Measurements from ENCODE around the gene SERHL2. TPM values are rescaled to one million over a fixed set of nuclear protein-coding genes. Genes with fewer than 3 reads are reported as not detected.
"Not testable (repeated sequence)": the region's sequence is repeated elsewhere in the genome, so short reads cannot be mapped to it uniquely, and the experiment has no call there.

Gene SERHL2
- 2.8 and 3.9 TPM in 2 replicates for total RNA-seq (ENCODE audit: low replicate concordance)
- long read RNA-seq, partial matches to known transcripts, result 0 of 3 reads
- long read RNA-seq, other reads (novel, unspliced or antisense), result 3 of 3 reads

DNA sequence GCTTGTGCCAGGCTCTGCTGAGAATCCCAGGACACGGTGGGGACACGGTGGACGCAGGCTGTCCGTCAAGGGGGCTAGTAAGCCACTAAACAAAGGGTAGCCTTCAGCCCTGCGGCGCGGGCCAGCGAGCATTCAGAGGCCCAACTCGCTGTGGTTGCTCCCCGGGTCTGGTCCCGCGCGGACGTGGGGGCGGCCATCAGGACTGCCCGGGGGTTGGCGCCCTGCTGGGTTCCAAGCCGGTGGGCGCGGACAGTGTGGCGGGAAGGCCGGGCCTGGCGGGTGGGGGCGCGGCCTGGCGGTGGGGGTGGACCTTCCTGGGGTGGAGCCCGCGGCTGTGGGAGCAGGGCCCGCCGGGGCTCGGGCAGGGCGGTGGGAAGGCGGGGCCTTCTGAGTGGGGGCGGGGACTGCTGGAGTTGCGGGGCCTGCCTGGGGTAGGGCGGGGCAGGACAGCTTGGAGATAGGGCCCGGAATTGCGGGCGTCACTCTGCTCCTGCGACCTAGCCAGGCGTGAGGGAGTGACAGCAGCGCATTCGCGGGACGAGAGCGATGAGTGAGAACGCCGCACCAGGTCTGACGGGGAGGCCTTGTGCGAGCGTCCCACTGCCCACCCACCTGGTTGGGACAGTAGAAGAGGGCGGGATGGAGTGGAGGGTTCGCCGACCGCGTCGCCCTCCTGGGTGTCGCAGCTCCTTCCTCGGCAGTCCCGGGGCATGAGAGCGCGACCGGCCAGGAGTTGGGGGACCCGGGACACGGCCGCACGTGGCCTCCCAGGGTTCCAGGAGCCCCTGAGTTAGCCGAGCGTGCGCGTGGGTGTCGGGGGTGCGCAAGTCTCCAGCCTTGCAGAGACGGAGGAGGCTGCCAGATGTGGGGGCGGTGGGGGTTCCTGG lies at the start of gene SERHL2:
Gene SERHL2 (plus strand): TSS at position 482 of the 887 bp plus-strand sequence. CDS start 65 bp downstream, at position 547.
- peak within 1 kb of the TSS; percentile 91 for H3K4me3 Mint-ChIP-seq
- TF ChIP-seq, protein P1, sequence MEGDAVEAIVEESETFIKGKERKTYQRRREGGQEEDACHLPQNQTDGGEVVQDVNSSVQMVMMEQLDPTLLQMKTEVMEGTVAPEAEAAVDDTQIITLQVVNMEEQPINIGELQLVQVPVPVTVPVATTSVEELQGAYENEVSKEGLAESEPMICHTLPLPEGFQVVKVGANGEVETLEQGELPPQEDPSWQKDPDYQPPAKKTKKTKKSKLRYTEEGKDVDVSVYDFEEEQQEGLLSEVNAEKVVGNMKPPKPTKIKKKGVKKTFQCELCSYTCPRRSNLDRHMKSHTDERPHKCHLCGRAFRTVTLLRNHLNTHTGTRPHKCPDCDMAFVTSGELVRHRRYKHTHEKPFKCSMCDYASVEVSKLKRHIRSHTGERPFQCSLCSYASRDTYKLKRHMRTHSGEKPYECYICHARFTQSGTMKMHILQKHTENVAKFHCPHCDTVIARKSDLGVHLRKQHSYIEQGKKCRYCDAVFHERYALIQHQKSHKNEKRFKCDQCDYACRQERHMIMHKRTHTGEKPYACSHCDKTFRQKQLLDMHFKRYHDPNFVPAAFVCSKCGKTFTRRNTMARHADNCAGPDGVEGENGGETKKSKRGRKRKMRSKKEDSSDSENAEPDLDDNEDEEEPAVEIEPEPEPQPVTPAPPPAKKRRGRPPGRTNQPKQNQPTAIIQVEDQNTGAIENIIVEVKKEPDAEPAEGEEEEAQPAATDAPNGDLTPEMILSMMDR (conservative IDR thresholded peaks at IDR 0.05), result no peak
- H3K9me3 Mint-ChIP-seq, result no peaks in the 10 kb centered on the region
- no peaks in the 10 kb centered on the region for H3K4me1 Mint-ChIP-seq (ENCODE audit: unreplicated experiment)
- H3K27me3 Mint-ChIP-seq, result peaks cover 7% of the 10 kb centered on the region
- peak; percentile 95 for DNase-seq (ENCODE audit: extremely low spot score, unreplicated experiment)
- peak within 1 kb of the TSS; percentile 78 for H3K27ac Mint-ChIP-seq
- no peaks in the 10 kb centered on the region for H3K36me3 Mint-ChIP-seq

GRCh38 chr22:42508327-42508974 lies 45.3 kb upstream of the SERHL2 start:
- peak overlapping the region; percentile 23 for H3K27ac Mint-ChIP-seq
- DNase-seq (ENCODE audit: extremely low spot score, unreplicated experiment); H3K27me3 Mint-ChIP-seq; H3K36me3 Mint-ChIP-seq; H3K4me3 Mint-ChIP-seq; H3K9me3 Mint-ChIP-seq; H3K4me1 Mint-ChIP-seq (ENCODE audit: unreplicated experiment): not testable (repeated sequence)

DNA sequence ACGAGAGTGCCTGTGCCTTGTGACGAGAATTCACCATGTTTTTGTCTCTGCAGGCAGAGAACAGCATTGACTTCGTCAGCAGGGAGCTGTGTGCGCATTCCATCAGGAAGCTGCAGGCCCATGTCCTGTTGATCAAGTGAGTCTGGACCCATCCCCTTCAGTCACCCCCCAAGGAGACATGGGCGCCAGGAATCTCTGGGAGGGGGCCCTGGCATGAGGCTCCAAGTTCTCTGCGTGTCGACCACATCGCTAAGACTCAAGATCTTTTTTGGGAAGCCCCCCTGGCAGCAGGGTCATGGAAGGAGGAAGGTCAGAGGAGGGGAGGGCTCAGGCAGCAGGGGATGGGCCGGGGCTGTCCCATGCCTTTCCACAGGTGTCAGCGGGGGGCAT lies 44.8 kb upstream of the SERHL2 start:
- not testable (repeated sequence) for H3K9me3 Mint-ChIP-seq; H3K4me3 Mint-ChIP-seq; H3K27me3 Mint-ChIP-seq; DNase-seq (ENCODE audit: extremely low spot score, unreplicated experiment); H3K4me1 Mint-ChIP-seq (ENCODE audit: unreplicated experiment); H3K27ac Mint-ChIP-seq; H3K36me3 Mint-ChIP-seq

- peaks cover 3% of the 10 kb centered on the region for H3K4me1 Mint-ChIP-seq (ENCODE audit: unreplicated experiment)
- H3K4me3 Mint-ChIP-seq, result no peak overlapping the region
- H3K9me3 Mint-ChIP-seq, result no peaks in the 10 kb centered on the region
- DNase-seq (ENCODE audit: extremely low spot score, unreplicated experiment), result no peak
- H3K27ac Mint-ChIP-seq, result no peak overlapping the region
- TF ChIP-seq, protein P1 (conservative IDR thresholded peaks at IDR 0.05), result no peak
- H3K27me3 Mint-ChIP-seq, result no peaks in the 10 kb centered on the region
- peaks cover 3% of the 10 kb centered on the region for H3K36me3 Mint-ChIP-seq
Observed at GRCh38 chr22:42509548-42509947, 44.2 kb upstream of the SERHL2 start.

GRCh38 chr22:42511401-42511891 lies 42.3 kb upstream of the SERHL2 start:
- Mint-ChIP-seq H3K36me3 (peaks cover 3% of the 10 kb centered on the region), H3K4me3 (no peak overlapping the region), H3K4me1 (ENCODE audit: unreplicated experiment) (peaks cover 3% of the 10 kb centered on the region), H3K9me3 (no peaks in the 10 kb centered on the region), H3K27me3 (no peaks in the 10 kb centered on the region), H3K27ac (no peak overlapping the region)
- DNase-seq (ENCODE audit: extremely low spot score, unreplicated experiment), result no peak
- TF ChIP-seq, protein P1 (conservative IDR thresholded peaks at IDR 0.05), result no peak

DNA sequence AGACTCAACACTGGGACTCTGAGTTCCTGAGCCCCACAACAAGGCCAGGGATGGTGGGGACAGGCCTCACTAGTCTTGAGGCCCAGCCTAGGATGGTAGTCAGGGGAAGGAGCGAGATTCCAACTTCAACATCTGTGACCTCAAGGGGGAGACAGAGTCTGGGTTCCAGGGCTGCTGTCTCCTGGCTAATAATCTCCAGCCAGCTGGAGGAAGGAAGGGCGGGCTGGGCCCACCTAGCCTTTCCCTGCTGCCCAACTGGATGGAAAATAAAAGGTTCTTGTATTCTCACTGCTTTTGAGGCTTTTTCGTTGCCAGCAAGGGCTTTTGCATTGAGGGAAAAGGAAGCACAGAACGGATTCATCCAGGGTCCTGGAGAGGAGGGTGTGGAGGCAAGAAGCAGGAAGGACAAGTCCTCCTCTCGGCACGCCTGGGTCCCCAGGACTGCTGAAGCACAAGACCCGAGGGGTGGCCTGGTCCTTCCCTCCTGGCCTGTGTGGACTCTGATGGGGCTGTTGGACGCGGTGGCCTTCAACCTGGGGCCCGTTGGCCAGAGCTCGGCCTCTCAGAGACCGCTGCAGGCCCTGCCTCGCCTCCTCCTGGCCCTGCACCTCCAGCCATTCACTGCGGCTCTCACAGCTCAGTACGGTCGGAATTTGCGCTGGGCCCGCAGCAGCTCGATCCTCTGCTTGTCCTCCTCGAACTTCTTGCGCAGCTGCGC lies 41.3 kb upstream of the SERHL2 start:
- H3K9me3 Mint-ChIP-seq; H3K4me3 Mint-ChIP-seq; H3K27me3 Mint-ChIP-seq; H3K36me3 Mint-ChIP-seq; H3K4me1 Mint-ChIP-seq (ENCODE audit: unreplicated experiment); DNase-seq (ENCODE audit: extremely low spot score, unreplicated experiment): not testable (repeated sequence)
- H3K27ac Mint-ChIP-seq, result peak overlapping the region; percentile 75
- TF ChIP-seq, protein P1 (conservative IDR thresholded peaks at IDR 0.05), result peak; percentile 64

DNA sequence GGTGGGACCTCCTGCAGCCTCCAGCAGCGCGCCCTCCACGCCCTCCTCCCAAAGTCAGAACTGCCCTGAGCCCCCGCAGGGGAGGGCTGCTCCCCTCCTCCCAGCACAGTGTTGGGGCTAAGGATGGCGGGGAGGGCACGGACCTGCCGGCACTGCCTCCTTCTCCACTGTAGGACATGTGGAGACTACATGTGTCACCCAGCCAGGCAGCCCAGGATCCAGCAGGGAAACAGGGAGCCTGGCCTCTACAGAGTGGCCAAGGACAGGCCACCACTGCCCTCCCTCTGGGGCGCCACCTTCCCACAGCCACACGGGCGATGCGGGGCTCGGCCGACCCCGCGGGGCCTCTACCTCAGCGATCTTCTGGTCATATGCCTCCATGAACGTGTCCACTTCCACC lies 39.4 kb upstream of the SERHL2 start:
- H3K4me1 Mint-ChIP-seq (ENCODE audit: unreplicated experiment); DNase-seq (ENCODE audit: extremely low spot score, unreplicated experiment); H3K4me3 Mint-ChIP-seq; H3K27ac Mint-ChIP-seq; H3K27me3 Mint-ChIP-seq; H3K9me3 Mint-ChIP-seq; H3K36me3 Mint-ChIP-seq: not testable (repeated sequence)

- not testable (repeated sequence) for H3K36me3 Mint-ChIP-seq; H3K27me3 Mint-ChIP-seq; DNase-seq (ENCODE audit: extremely low spot score, unreplicated experiment); H3K27ac Mint-ChIP-seq; H3K4me3 Mint-ChIP-seq; H3K9me3 Mint-ChIP-seq
- peaks cover 14% of the 10 kb centered on the region for H3K4me1 Mint-ChIP-seq (ENCODE audit: unreplicated experiment)
Observed at GRCh38 chr22:42515304-42515703, 38.5 kb upstream of the SERHL2 start.

All from type B pancreatic cell (in vitro differentiated cells).